ENCODE data around the gene FER.

Gene FER

DNA sequence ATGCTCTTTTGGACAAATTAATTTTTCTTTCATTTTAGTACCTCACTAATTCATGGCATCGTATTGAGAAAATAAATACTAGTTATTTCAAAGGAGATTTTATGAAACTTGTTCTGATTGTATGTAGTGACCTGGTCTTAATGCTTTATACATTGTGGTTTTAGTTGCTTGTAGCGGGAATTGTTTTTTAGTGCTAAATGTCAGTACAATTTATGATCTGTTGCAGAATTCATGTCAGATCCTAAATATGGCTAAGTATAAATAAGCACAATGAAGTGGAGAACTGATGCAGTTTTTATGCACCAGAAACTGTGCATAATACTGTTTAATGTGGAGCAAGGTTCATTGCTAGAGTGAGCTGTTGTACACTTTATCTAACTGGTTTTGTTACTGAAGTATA lies 353.3 kb downstream of the FER start:
- H3K9me3 ChIP-seq (ENCODE audit: insufficient read depth, low read length, severe bottlenecking) = no peaks in the 10 kb centered on the region

DNA sequence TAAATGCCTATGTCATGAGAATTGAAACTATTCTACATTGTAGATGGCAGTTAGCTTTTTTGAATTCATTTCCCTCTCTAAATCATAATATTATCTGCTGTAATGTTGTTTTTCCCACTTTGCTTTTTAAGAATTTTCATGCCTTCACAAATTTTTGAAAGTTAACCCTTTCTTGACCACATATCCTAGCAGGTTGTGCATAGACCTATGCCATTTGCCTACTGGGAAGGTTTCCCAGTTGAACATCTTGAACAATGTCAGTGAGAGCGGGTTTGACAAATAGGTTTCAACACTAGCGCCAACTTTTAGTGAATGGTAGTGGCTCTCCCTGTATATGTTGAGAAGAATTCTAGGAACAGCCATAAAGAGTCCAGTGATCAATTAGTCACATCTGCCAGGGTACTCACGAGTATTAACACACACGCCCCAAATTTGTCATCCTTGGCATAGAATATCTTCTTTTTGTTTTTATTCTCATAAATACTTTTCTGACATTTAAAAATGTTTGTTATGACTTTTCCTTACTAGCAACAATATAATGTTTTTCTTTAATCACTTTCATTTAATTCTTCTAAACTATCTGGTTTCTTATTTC lies 354.5 kb downstream of the FER start:
- TF ChIP-seq EZH2 (IDR thresholded peaks at IDR 0.05; ENCODE audit: borderline replicate concordance, low read depth, low read length, severe bottlenecking) = no peak
- TF ChIP-seq, protein P1, sequence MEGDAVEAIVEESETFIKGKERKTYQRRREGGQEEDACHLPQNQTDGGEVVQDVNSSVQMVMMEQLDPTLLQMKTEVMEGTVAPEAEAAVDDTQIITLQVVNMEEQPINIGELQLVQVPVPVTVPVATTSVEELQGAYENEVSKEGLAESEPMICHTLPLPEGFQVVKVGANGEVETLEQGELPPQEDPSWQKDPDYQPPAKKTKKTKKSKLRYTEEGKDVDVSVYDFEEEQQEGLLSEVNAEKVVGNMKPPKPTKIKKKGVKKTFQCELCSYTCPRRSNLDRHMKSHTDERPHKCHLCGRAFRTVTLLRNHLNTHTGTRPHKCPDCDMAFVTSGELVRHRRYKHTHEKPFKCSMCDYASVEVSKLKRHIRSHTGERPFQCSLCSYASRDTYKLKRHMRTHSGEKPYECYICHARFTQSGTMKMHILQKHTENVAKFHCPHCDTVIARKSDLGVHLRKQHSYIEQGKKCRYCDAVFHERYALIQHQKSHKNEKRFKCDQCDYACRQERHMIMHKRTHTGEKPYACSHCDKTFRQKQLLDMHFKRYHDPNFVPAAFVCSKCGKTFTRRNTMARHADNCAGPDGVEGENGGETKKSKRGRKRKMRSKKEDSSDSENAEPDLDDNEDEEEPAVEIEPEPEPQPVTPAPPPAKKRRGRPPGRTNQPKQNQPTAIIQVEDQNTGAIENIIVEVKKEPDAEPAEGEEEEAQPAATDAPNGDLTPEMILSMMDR (IDR thresholded peaks at IDR 0.05; ENCODE audit: borderline replicate concordance, extremely low read depth, low read length, poor library complexity, severe bottlenecking) = no peak
- no peak overlapping the region for H3K4me3 ChIP-seq (ENCODE audit: low read depth in 1 of 2, low read length in 2 of 2)
- H3K4me2 ChIP-seq (ENCODE audit: insufficient read depth, low read length) = no peak overlapping the region
- H3K27me3 ChIP-seq (ENCODE audit: insufficient read depth, low read length, poor library complexity) = no peaks in the 10 kb centered on the region
- no peaks in the 10 kb centered on the region for H3K4me1 ChIP-seq (ENCODE audit: insufficient read depth, low read length)
- DNase-seq = no peak
- no peak overlapping the region for H2AFZ ChIP-seq (ENCODE audit: low read depth, low read length)
- no peak overlapping the region for H3K9ac ChIP-seq (ENCODE audit: low read depth, low read length)
- H3K9me3 ChIP-seq (ENCODE audit: insufficient read depth, low read length, severe bottlenecking) = no peaks in the 10 kb centered on the region
- H4K20me1 ChIP-seq (ENCODE audit: insufficient read depth, low read length) = no peaks in the 10 kb centered on the region
- no peaks in the 10 kb centered on the region for H3K36me3 ChIP-seq (ENCODE audit: insufficient read depth, low read length)
- H3K27ac ChIP-seq (ENCODE audit: low read length) = no peak overlapping the region
- H3K79me2 ChIP-seq (ENCODE audit: insufficient read depth, low read length) = no peaks in the 10 kb centered on the region
- ATAC-seq (ENCODE audit: insufficient read depth, low read depth) = no peak

More for the DNA sequence above, 353.3 kb downstream of the FER start:
- H3K36me3 ChIP-seq (ENCODE audit: insufficient read depth, low read length) = no peaks in the 10 kb centered on the region
- H3K79me2 ChIP-seq (ENCODE audit: insufficient read depth, low read length) = no peaks in the 10 kb centered on the region
- DNase-seq (no peak), ATAC-seq (ENCODE audit: insufficient read depth, low read depth) (no peak)
- H2AFZ ChIP-seq (ENCODE audit: low read depth, low read length) = no peak overlapping the region
- no peak overlapping the region for H3K27ac ChIP-seq (ENCODE audit: low read length)
- no peaks in the 10 kb centered on the region for H3K4me1 ChIP-seq (ENCODE audit: insufficient read depth, low read length)
- no peak overlapping the region for H3K4me2 ChIP-seq (ENCODE audit: insufficient read depth, low read length)
- H4K20me1 ChIP-seq (ENCODE audit: insufficient read depth, low read length) = no peaks in the 10 kb centered on the region
- no peak overlapping the region for H3K9ac ChIP-seq (ENCODE audit: low read depth, low read length)
- TF ChIP-seq EZH2 (IDR thresholded peaks at IDR 0.05; ENCODE audit: borderline replicate concordance, low read depth, low read length, severe bottlenecking) = no peak
- TF ChIP-seq, protein P1 (IDR thresholded peaks at IDR 0.05; ENCODE audit: borderline replicate concordance, extremely low read depth, low read length, poor library complexity, severe bottlenecking) = no peak
- H3K4me3 ChIP-seq (ENCODE audit: low read depth in 1 of 2, low read length in 2 of 2) = no peak overlapping the region
- no peaks in the 10 kb centered on the region for H3K27me3 ChIP-seq (ENCODE audit: insufficient read depth, low read length, poor library complexity)

DNA sequence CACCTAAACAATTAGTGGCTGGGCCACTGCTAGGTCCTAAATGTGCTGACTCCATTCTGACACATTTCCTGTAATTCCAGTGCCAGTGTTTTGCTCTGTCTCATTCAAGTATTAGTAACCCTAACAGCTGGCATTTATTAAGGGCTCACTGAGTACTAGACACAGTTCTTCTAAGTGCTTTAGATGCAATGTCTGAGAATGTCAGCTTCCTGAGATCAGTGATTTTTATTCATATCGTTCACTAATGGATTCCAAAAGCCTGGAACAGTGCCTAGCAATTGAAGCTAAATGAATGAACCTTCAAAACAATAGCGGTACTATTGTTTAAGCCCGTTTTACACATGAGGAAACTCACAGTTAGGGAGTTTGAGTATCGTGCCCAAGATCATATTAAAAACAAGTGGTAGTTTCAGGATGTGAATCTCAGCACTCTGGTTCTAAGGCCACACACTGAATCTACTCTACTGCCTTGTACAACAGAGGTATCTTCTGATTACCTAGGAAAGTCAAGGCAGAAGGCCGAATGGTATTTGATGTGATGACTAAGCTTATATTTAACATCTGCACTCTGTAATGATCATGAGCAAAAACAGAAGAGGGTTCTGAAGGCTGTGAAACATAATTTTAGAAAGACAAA lies 358.1 kb downstream of the FER start:
- H4K20me1 ChIP-seq (ENCODE audit: insufficient read depth, low read length) = no peaks in the 10 kb centered on the region
- H3K79me2 ChIP-seq (ENCODE audit: insufficient read depth, low read length) = no peaks in the 10 kb centered on the region
- TF ChIP-seq, protein P1 (IDR thresholded peaks at IDR 0.05; ENCODE audit: borderline replicate concordance, extremely low read depth, low read length, poor library complexity, severe bottlenecking) = no peak
- no peak for TF ChIP-seq EZH2 (IDR thresholded peaks at IDR 0.05; ENCODE audit: borderline replicate concordance, low read depth, low read length, severe bottlenecking)
- H3K36me3 ChIP-seq (ENCODE audit: insufficient read depth, low read length) = no peaks in the 10 kb centered on the region
- H3K4me3 ChIP-seq (ENCODE audit: low read depth in 1 of 2, low read length in 2 of 2) = no peak overlapping the region
- H2AFZ ChIP-seq (ENCODE audit: low read depth, low read length) = no peak overlapping the region
- H3K4me2 ChIP-seq (ENCODE audit: insufficient read depth, low read length) = no peak overlapping the region
- no peaks in the 10 kb centered on the region for H3K27me3 ChIP-seq (ENCODE audit: insufficient read depth, low read length, poor library complexity)
- DNase-seq (no peak), ATAC-seq (ENCODE audit: insufficient read depth, low read depth) (no peak)
- no peak overlapping the region for H3K9ac ChIP-seq (ENCODE audit: low read depth, low read length)
- no peaks in the 10 kb centered on the region for H3K4me1 ChIP-seq (ENCODE audit: insufficient read depth, low read length)
- no peaks in the 10 kb centered on the region for H3K9me3 ChIP-seq (ENCODE audit: insufficient read depth, low read length, severe bottlenecking)
- H3K27ac ChIP-seq (ENCODE audit: low read length) = no peak overlapping the region

All from DND-41 (cell line).